Activated CD4-positive, alpha-beta T cell treated with anti-CD3 and anti-CD28 coated beads, Interleukin-2, amount 50 U/mL, for 1 hour (primary cell): Measurements from ENCODE around the gene BGN.

Experiments used
- DNase-seq: peaks from one replicate; pipeline ENCODE4 v3.0.0-alpha.2; 2020

BGN gene

DNA sequence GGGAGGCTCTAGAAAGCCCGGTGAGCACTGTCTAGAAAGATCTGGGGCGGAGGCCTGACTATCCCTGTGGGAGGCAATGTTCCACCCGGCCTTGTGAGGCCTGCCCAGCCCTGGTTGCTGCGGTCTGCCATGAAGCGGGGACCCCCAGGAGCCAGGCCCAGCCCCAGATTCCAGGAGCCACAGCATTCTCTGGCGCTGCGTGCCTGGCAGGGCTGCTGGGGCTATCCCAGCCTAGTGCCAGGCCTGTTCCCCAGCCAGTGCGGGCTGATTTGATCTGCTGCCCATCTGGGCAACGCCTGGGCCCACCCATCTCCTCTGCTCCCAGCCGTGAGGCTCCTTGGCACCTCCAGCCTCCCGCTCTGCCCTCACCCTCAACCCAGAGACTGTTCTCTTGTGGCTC, 42.3 kb downstream of the BGN start:
- no peak for DNase-seq

DNA sequence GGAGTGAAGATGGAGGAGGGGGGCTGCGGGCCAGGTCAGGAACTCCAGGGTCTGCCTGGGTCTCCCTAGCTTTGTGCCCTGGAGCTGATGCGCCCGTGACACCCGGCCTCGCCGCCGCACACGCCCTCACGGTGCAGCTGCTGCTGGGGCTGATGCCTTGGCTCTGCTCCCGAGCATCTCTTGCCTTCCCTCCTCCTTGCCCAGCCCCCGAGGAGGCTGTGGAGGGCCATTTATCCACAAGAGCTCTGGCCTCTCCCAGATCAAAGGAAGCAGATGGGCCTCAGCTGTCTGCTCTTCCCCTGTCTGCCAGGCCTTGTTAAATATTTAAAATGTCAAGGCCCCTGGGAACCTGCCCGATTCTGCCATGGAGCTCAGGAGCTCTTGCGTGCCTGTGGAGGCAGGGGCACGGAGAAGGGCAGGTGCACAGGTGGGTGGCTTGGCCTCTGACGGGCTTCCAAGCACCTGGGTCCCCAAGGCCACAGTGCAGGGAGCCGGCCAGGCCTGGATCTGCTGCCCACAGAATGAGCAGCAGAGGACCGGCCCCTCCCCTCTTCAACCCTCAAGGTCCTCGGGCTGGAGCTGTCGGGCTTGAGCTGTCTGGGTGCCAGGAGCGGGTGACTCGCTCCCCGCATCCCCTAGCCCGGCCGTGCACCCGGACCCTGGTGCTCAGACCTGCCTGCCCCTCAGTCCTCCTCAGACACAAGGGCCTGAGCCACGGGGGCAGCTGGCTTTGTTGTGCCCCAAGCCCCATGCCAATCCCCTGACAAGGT, 42.9 kb downstream of the BGN start:
- no peak for DNase-seq

- DNase-seq, result no peak
These were observed 43.6 kb downstream of the BGN start for GRCh38 chrX:153538424-153538823.

- peak; percentile 56 for DNase-seq
These were observed 44.6 kb downstream of the BGN start for GRCh38 chrX:153539171-153539978.

GRCh38 chrX:153539979-153540358, 45.2 kb downstream of the BGN start:
- no peak for DNase-seq

- no peak for DNase-seq
These were observed 49.9 kb downstream of the BGN start for GRCh38 chrX:153544727-153545126.

DNA sequence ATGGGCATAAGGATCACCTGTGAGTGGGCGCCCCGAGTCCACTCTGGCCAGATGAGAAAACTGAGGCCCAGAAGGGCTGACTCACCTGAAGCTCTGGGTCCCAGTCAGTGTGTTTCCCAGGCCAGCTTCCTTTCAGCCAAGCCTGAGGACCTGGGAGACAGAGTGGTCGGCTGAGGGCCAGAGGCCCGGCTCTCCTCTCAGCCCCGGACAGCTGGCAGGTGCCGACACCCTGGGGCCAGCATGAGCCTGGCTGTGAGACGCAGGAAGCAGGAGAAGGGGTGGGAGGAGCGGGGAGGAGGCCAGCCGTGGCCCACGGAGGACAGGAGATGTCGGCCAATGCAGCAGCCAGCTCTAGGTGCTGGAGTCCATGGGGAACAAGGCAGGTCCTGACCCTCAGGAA, 51.6 kb downstream of the BGN start:
- DNase-seq, result no peak

GRCh38 chrX:153547195-153547594, 52.4 kb downstream of the BGN start:
- DNase-seq, result no peak

GRCh38 chrX:153549231-153549630, 54.5 kb downstream of the BGN start:
- DNase-seq, result no peak

DNA sequence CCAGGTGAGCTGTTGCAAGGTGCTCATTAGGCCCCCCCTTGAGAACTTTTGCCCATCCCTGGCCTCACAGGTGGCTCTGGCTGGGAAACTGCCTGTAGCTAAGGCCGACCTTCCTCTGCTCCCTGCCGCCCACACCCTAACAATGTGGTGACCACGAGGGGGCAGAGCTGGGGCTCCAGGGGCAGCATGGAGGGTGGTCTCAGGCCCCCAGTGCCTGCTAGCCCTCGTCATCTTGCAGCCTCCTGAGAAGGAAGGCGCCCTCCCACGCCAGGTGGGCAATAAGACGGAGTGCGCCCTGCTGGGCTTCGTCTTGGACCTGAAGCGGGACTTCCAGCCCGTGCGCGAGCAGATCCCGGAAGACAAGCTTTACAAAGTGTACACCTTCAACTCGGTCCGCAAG, 55.0 kb downstream of the BGN start:
- DNase-seq, result no peak

DNA sequence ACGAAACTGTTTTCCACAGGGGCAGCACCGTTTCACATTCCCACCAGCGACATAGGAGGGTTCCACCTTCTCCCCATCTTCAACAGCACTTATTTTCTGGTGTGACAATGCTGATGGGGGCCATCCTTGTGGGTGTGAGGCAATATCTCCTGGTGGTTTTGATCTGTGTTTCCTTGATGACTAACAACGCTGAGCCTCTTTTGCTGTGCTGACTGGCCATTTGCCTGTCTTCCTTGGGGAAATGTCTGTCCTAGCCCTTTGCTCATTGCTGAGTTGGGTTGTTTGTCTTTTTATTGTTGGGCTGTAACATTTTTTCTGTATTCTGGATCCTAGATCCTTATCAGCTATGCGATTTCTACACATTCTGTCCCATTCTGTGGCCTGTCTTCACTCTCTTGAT, 56.4 kb downstream of the BGN start:
- no peak for DNase-seq

DNA sequence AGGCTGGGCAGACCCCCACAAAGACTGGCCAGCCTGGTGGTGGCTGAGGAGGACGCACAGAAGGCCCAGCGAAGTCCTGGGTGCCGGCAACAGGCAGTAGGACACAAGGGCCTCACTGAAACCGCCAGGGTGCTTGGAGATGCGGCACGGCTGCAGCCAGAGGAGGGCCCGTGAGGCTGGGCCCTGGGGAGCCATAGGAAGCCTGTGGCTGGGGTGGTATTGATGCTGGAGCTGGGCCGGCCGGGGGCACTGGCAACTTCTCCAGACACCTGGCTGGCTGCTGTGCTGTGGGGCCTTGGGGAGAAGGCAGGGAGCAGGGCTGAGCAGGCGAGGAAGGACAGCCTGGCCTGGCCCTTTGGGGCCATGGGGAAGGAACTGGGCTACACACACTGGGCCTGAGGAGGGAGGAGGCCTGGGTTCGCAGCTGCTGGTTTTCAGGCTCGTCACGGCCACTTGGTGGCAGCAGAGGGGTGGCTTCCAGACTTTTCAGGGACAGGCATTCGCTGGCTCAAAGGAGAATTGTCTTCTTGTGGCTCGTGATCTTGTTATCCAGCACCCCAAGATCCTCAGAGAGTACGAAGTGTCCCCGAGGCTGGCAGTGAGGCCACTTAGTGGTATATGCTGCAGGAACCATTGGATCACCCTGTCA, 59.9 kb downstream of the BGN start:
- peak; percentile 62 for DNase-seq

DNA sequence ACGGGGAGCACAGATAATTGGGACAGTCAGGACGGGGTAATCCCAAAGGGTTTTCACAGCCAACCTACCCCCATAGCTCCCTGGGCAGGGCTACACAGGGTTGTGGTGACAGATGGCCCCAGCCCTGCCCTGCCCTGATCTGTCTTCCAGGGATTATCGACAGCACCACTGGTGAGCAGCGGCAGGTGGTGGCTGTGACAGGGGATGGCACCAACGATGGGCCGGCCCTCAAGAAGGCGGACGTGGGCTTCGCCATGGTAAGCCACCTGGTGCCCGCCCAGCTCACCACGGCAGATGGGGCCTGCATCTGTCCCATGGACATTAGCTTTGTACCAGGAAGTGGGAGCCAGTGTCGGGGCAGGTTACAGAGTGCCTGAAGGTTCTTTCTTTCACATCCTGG, 62.0 kb downstream of the BGN start:
- no peak for DNase-seq

- DNase-seq, result no peak
These were observed 63.0 kb downstream of the BGN start for GRCh38 chrX:153557618-153558355.
